Subcutaneous abdominal adipose tissue (tissue), 5 donors: ENCODE results near the gene NRG3.
"Not testable (repeated sequence)": the region's sequence is repeated elsewhere in the genome, so short reads cannot be mapped to it uniquely, and the experiment has no call there.

Experiments
- H3K27ac ChIP-seq: one replicate; pipeline ENCODE4 v1.7.0; 2013; ENCODE audit warnings: low read depth, mild to moderate bottlenecking, inconsistent platforms, low read length, moderate library complexity
- H3K27me3 ChIP-seq, 5 donors: one replicate each; pipeline ENCODE4 v1.7.0; 2013; ENCODE audit warnings: low read length in 5 of 5, inconsistent platforms in 1 of 5; ENCODE audit not compliant: control insufficient read depth in 5 of 5, insufficient read depth in 4 of 5
- H3K36me3 ChIP-seq, 5 donors: one replicate each; pipeline ENCODE4 v1.7.0; 2013; ENCODE audit warnings: low read length in 5 of 5; ENCODE audit not compliant: control insufficient read depth in 5 of 5, insufficient read depth in 5 of 5
- H3K4me1 ChIP-seq, 5 donors: one replicate each; pipeline ENCODE4 v1.7.0; 2013; ENCODE audit warnings: low read length in 5 of 5, mild to moderate bottlenecking in 3 of 5, moderate library complexity in 1 of 5; ENCODE audit not compliant: control insufficient read depth in 5 of 5, insufficient read depth in 5 of 5
- H3K4me3 ChIP-seq, 5 donors: one replicate each; pipeline ENCODE4 v1.7.0; 2013; ENCODE audit warnings: low read length in 5 of 5, low read depth in 1 of 5
- H3K9ac ChIP-seq, 5 donors: one replicate each; pipeline ENCODE4 v1.7.0; 2013; ENCODE audit warnings: low read length in 5 of 5, mild to moderate bottlenecking in 4 of 5, moderate library complexity in 3 of 5
- H3K9me3 ChIP-seq, 5 donors: one replicate each; pipeline ENCODE4 v1.7.0; 2013; ENCODE audit warnings: low read length in 5 of 5; ENCODE audit not compliant: control insufficient read depth in 5 of 5
- donor health status: healthy.
- donor health status: healthy.
- donor health status: healthy.
- donor health status: healthy.
- donor health status: healthy.

The NRG3 gene

DNA sequence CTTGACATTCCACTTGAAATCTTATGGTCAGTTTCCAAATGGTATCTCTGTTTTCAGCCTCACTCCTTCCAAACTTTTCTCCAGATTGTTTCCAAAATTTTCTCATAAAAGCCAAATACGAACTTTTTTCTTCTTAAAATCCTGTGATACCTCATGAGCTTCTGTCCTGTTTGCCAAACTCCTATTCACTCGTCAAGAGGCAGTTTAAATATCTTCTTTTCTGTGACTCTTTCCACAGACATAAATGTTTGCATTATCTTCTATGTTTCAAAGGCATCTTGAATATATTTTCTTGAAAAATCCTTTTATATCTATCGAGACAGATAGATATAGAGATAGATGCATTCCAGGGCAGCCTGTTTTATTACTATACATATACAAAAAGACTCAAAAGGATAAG lies 109.4 kb downstream of the NRG3 start:
- H3K4me3 ChIP-seq = no peak overlapping the region
- no peak overlapping the region for H3K27ac ChIP-seq
- no peak overlapping the region for H3K9ac ChIP-seq
- H3K27me3 ChIP-seq = no peaks in the 10 kb centered on the region
- no peaks in the 10 kb centered on the region for H3K9me3 ChIP-seq
- no peaks in the 10 kb centered on the region for H3K36me3 ChIP-seq
- H3K4me1 ChIP-seq = no peaks in the 10 kb centered on the region

DNA sequence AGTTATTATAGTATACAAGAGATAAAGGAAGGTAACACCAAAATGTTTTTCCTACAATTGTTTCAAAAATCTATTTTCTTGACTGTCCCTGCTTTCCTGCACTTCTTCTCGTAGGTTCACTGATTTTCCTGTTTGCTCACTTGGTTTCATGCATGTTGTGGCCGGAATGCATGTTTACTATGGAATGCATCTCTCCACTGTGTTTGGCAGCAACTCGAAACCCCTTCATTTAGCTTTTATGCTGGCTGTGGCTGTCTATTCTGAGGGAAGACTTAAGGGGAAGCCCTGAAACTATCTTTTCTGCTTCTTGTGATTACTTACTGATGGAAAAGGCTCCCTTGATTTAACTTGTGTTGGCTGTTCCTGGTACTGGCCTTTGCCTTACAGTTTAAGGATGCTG lies 120.3 kb downstream of the NRG3 start:
- no peaks in the 10 kb centered on the region for H3K9me3 ChIP-seq
- H3K4me1 ChIP-seq = no peaks in the 10 kb centered on the region
- H3K27ac ChIP-seq = no peak overlapping the region
- no peaks in the 10 kb centered on the region for H3K27me3 ChIP-seq
- no peaks in the 10 kb centered on the region for H3K36me3 ChIP-seq
- H3K9ac ChIP-seq = no peak overlapping the region
- H3K4me3 ChIP-seq = no peak overlapping the region

DNA sequence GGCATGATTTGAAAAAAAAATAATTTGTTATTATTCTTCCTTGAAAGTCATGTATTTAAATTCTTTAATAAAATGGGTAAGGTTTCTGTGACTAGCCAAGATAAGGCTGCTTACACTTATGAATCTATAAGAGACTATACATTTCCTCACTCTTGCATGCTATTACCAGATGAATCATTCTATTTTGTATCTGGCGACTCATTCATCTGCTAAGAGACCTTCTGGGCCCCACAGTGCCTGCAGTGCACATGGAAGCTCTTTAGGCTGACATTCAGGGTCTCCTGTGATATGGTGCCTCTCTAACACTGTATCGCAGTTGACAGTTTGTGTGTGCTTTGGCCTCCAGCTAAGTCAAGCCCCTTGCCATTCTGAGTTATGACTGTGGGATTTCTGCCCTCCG lies 121.9 kb downstream of the NRG3 start:
- H3K4me1 ChIP-seq = no peaks in the 10 kb centered on the region
- no peak overlapping the region for H3K27ac ChIP-seq
- no peaks in the 10 kb centered on the region for H3K27me3 ChIP-seq
- no peaks in the 10 kb centered on the region for H3K9me3 ChIP-seq
- H3K9ac ChIP-seq = no peak overlapping the region
- no peaks in the 10 kb centered on the region for H3K36me3 ChIP-seq
- H3K4me3 ChIP-seq = no peak overlapping the region

DNA sequence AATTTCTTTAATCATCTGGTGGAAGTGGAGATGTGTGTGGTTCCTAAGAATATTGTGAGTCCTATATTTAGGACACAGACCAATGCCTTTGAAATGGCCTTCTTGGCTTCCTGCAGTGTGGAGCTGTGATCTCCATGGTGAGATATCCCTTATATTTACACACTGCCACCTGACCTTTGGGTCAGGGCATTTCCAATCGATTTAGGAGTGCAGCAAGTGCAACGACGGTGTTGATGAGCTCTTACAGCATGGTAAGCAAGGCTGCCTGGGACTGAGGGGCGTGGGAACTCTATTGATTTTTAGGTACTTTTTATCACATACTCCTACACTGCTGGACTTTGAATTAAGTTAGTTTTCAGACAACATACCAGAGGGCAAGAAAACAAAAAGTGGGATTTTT lies 146.0 kb downstream of the NRG3 start:
- Histone ChIP-seq H3K27me3 (no peaks in the 10 kb centered on the region), H3K4me1 (no peaks in the 10 kb centered on the region), H3K36me3 (no peaks in the 10 kb centered on the region), H3K9me3 (no peaks in the 10 kb centered on the region), H3K27ac (no peak overlapping the region), H3K9ac (no peak overlapping the region), H3K4me3 (no peak overlapping the region)

DNA sequence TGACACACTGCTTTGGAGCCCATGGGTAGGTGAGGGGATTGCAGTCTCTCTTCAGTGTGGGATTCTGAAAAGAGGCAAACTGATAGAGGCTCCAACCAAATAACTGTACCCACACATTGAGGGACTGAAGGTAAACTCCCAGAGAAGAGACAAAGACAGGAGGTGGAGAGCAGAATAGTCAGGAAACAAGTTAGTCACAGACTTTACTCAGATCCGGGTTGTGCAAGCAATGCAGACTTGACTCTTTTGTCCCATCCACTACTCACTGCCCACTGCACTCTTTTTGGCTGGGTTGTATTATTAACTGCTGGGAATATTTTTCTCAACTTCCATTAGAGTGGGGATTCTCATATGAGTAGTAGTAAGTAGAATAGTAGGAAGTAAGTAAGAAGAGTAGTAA lies 152.7 kb downstream of the NRG3 start:
- Histone ChIP-seq H3K27ac (no peak overlapping the region), H3K4me1 (no peaks in the 10 kb centered on the region), H3K27me3 (no peaks in the 10 kb centered on the region), H3K9ac (no peak overlapping the region), H3K4me3 (no peak overlapping the region), H3K9me3 (peaks cover 0 to 2% (median 0%) of the 10 kb centered on the region in 5 donors), H3K36me3 (no peaks in the 10 kb centered on the region)

DNA sequence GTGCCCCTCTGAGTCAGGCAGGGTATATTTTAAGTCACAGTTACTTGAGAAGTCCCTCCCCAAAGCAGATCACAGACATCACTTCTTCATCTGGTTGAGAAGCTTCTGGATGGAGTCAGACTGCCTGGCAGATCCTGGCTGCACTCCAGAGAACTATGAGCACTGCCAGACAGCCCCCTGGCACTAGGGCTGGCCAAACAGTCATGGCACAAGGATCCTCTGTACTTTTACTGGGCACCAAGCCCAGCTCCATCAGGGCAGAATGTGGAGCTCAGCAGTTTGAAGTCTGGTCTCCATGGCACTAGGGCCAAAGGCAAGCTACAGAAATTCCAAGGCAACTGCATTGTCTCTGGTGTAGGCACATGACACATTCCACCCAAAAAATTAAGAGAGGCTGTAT lies 162.1 kb downstream of the NRG3 start:
- Histone ChIP-seq H3K9ac (no peak overlapping the region), H3K4me1 (peaks cover 0 to 7% (median 2%) of the 10 kb centered on the region in 5 donors), H3K36me3 (no peaks in the 10 kb centered on the region), H3K9me3 (no peaks in the 10 kb centered on the region), H3K4me3 (no peak overlapping the region), H3K27me3 (no peaks in the 10 kb centered on the region), H3K27ac (no peak overlapping the region)

DNA sequence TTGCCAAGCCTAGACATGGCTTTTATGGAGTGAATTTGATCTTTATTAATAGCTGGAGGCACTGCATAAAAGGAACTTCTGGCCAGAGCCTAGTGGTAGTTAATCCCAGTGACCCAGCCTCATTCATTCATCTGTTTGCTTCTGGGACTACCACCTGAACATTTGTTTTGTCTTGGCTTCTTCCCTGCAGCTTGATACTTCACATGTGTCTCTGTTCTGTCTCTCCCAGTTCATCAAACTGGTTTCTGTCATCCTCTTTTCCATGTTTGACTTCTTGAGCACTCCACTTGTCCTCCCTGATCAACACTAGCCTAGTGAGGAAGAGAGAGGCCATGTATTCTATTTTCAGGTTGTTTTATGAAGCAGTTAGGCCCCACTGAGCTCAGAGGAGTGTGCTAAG lies 163.6 kb downstream of the NRG3 start:
- Histone ChIP-seq H3K4me3 (no peak overlapping the region), H3K9me3 (no peaks in the 10 kb centered on the region), H3K9ac (no peak overlapping the region), H3K4me1 (peaks cover 0 to 7% (median 2%) of the 10 kb centered on the region in 5 donors), H3K27ac (no peak overlapping the region), H3K27me3 (no peaks in the 10 kb centered on the region), H3K36me3 (no peaks in the 10 kb centered on the region)

DNA sequence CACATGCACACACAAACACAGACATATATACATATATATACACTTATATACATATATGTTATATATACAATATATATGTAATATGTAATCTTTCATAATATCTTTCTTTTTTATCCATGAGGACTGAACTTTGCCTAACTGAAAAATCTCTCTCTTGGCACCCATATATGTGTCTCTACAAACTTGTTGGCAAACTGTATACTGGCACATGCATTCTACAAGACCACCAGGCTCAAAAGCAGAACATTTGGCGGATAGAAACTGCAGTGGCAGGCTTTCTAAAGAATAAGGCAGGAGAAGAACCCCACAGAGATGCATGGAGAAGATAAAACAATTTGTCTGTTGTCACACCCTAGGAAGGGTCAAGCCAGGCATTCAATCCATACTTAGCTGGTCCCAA lies 165.3 kb downstream of the NRG3 start:
- no peak overlapping the region for H3K9ac ChIP-seq
- no peak overlapping the region for H3K27ac ChIP-seq
- H3K36me3 ChIP-seq = no peaks in the 10 kb centered on the region
- no peak overlapping the region for H3K4me3 ChIP-seq
- H3K27me3 ChIP-seq = no peaks in the 10 kb centered on the region
- H3K4me1 ChIP-seq = peaks cover 0 to 7% (median 2%) of the 10 kb centered on the region in 5 donors
- no peaks in the 10 kb centered on the region for H3K9me3 ChIP-seq

DNA sequence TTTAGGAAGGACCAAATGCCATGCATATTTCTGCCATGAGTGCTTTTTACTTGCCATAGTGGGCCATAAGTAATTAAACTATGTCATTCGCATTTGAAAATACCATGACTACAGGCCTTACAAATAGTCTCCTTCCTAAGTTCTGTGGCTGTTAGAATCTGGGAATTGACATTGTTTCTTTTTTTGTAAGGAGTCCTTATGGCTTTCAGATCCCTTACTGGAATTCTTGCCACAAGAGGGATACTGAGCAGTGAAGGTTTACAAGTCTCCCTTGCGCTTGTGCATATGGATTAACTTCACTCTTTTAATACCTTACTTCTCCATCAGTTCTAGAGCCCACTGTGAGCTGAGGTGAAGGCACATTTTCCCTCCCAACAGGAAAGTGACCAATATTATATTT lies 166.0 kb downstream of the NRG3 start:
- no peaks in the 10 kb centered on the region for H3K27me3 ChIP-seq
- H3K36me3 ChIP-seq = no peaks in the 10 kb centered on the region
- H3K9me3 ChIP-seq = no peaks in the 10 kb centered on the region
- no peak overlapping the region for H3K9ac ChIP-seq
- H3K27ac ChIP-seq = no peak overlapping the region
- peaks cover 0 to 7% (median 0%) of the 10 kb centered on the region in 5 donors for H3K4me1 ChIP-seq
- no peak overlapping the region for H3K4me3 ChIP-seq

DNA sequence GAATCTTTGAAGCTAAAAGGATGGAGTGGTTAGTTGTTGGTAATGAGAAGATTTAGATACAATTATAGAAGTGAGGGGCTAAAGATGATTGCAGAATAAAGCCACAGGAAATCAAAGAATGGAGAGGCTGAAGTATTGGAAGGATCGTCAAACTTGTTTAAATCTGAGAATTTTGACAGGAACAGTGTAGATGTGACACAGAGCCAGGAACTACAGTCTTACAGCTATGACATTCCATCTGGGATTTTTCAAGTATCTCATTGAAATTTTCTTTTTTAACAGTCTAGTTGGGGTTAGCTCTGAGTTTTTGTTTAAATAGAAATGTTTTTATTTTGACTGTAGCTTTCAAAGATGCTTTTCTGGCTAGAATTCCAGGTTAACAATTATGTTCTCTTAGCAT lies 181.4 kb downstream of the NRG3 start:
- no peak overlapping the region for H3K9ac ChIP-seq
- H3K9me3 ChIP-seq = peaks cover 0 to 3% (median 2%) of the 10 kb centered on the region in 5 donors
- no peaks in the 10 kb centered on the region for H3K4me1 ChIP-seq
- H3K27me3 ChIP-seq = no peaks in the 10 kb centered on the region
- no peaks in the 10 kb centered on the region for H3K36me3 ChIP-seq
- no peak overlapping the region for H3K4me3 ChIP-seq
- no peak overlapping the region for H3K27ac ChIP-seq

DNA sequence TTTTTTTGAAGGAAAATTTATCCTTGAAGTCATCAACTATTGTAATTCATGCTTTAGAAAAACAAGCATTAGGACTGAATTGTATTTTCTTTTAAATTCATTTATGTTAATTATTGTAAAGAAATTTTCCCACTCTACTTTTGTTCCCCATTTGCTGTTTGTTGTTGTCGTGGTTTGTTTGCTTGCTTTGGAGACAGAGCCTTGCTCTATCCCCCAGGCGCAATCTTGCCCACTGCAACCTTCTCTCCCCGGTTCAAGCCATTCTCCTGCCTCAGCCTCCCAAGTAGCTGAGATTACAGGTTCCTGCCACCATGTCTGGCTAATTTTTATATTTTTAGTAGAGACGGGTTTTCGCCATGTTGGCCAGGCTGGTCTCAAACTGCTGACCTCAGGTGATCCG lies 192.2 kb downstream of the NRG3 start:
- H3K4me3 ChIP-seq, H3K9me3 ChIP-seq, H3K4me1 ChIP-seq, H3K27me3 ChIP-seq, H3K9ac ChIP-seq, H3K27ac ChIP-seq, H3K36me3 ChIP-seq: not testable (repeated sequence)
